SK-N-SH (cell line): Measurements from ENCODE around the gene TC2N. TPM values are rescaled to one million over a fixed set of nuclear protein-coding genes. Genes with fewer than 3 reads are reported as not detected.

ENCODE experiments used
- CTCF ChIA-PET: fragments of 300-600, 350-600 bp; formaldehyde crosslinking; extraction: SDS; loops from one replicate; lab custom pipeline; 2021; lab: Yijun Ruan, JAX
- POLR2A ChIA-PET: fragments of 350-600 bp; sonication (Branson Sonifier 250); formaldehyde crosslinking; extraction: SDS; loops from one replicate; lab custom pipeline; 2020; ENCODE audit warnings: antibody characterized with exemption, inconsistent platforms; lab: Yijun Ruan, JAX
- DNase-seq: peaks from one replicate; pipeline ENCODE4 v3.0.0; 2012
- H2AFZ ChIP-seq: fragments of 200-600 bp; sonication (generic); 2 replicates; pipeline ENCODE4 v1.8.1; 2016; ENCODE audit warnings: antibody characterized with exemption, mild to moderate bottlenecking, low read depth
- H3F3A ChIP-seq: fragments of 200-600 bp; sonication (generic); replicated peaks from 2 replicates; pipeline ENCODE3; 2016; ENCODE audit warnings: antibody characterized with exemption, mild to moderate bottlenecking; ENCODE audit not compliant: insufficient read depth
- H3K27ac ChIP-seq, 2 experiments: fragments of 200-500 bp in 1 of 2; fragments of 200-600 bp in 1 of 2; sonication (Bioruptor generic) in 1 of 2; sonication (generic), shearing (Covaris generic) in 1 of 2; 2 replicates each; pipeline versions ENCODE4 v1.5.1 to v1.6.1; 2014 to 2016; ENCODE audit warnings: low read depth in 2 of 2, inconsistent platforms in 1 of 2, low read length in 1 of 2, mild to moderate bottlenecking in 1 of 2, mixed read lengths in 1 of 2
- H3K27me3 ChIP-seq: fragments of 200-600 bp; sonication (generic), shearing (Covaris generic); 2 replicates; pipeline ENCODE4 v1.6.1; 2016; ENCODE audit warnings: mixed run types; ENCODE audit not compliant: insufficient read depth
- H3K36me3 ChIP-seq, 2 experiments: fragments of 200-500 bp in 1 of 2; fragments of 200-600 bp in 1 of 2; sonication (Bioruptor generic) in 1 of 2; sonication (generic) in 1 of 2; replicated peaks in 1 of 2; 2 replicates each; pipeline versions ENCODE3 to v1.5.1; 2014 to 2016; ENCODE audit warnings: low read length in 1 of 2, mild to moderate bottlenecking in 1 of 2; ENCODE audit not compliant: insufficient read depth in 2 of 2, control insufficient read depth in 1 of 2
- H3K4me1 ChIP-seq, 2 experiments: fragments of 200-500 bp in 1 of 2; fragments of 200-600 bp in 1 of 2; sonication (Bioruptor generic) in 1 of 2; sonication (generic), shearing (Covaris generic) in 1 of 2; 2 replicates each; pipeline versions ENCODE4 v1.5.1 to v1.6.1; 2014 to 2016; ENCODE audit warnings: low read depth in 1 of 2, low read length in 1 of 2, mixed run types in 1 of 2; ENCODE audit not compliant: insufficient read depth in 2 of 2, control insufficient read depth in 1 of 2
- H3K4me2 ChIP-seq: fragments of 200-600 bp; sonication (generic), shearing (Covaris generic); 2 replicates; pipeline ENCODE4 v1.6.1; 2017; ENCODE audit warnings: mixed run types
- H3K4me3 ChIP-seq, 2 experiments: fragments of 200-500 bp in 1 of 2; fragments of 200-600 bp in 1 of 2; sonication (Bioruptor generic) in 1 of 2; sonication (generic), shearing (Covaris generic) in 1 of 2; 2 replicates each; pipeline versions ENCODE4 v1.5.1 to v1.8.1; 2014 to 2016; ENCODE audit warnings: low read depth in 2 of 2, inconsistent platforms in 1 of 2, low read length in 1 of 2, mild to moderate bottlenecking in 1 of 2, mixed read lengths in 1 of 2, moderate library complexity in 1 of 2
- H3K79me2 ChIP-seq: fragments of 200-600 bp; sonication (generic); 2 replicates; pipeline ENCODE4 v1.8.1; 2017; ENCODE audit warnings: mild to moderate bottlenecking; ENCODE audit not compliant: insufficient read depth
- H3K9ac ChIP-seq: fragments of 200-600 bp; sonication (generic); 2 replicates; pipeline ENCODE4 v1.6.1; 2017; ENCODE audit warnings: mixed run types
- H3K9me2 ChIP-seq: fragments of 200-600 bp; sonication (generic); 2 replicates; pipeline ENCODE4 v1.6.1; 2017; ENCODE audit warnings: mixed run types
- H3K9me3 ChIP-seq: fragments of 200-600 bp; sonication (generic); 2 replicates; pipeline ENCODE4 v1.6.1; 2017; ENCODE audit warnings: mixed run types, mild to moderate bottlenecking, moderate library complexity
- H4K20me1 ChIP-seq: fragments of 200-600 bp; sonication (generic); 2 replicates; pipeline ENCODE4 v1.6.1; 2017; ENCODE audit warnings: mild to moderate bottlenecking, mixed run types; ENCODE audit not compliant: insufficient read depth
- EP300 ChIP-seq, 2 experiments: IDR thresholded peaks; 2 replicates each; pipeline versions ENCODE4 v1.4.0 to v1.6.1; 2012; ENCODE audit warnings: borderline replicate concordance in 1 of 2, low read depth in 1 of 2, low read length in 1 of 2
- FOXJ3 ChIP-seq: sonication (generic); formaldehyde crosslinking; IDR thresholded peaks from 2 replicates; pipeline ENCODE4 v1.5.1; 2020; ENCODE audit warnings: mild to moderate bottlenecking, missing genetic modification reagents
- JUND ChIP-seq: IDR thresholded peaks from 2 replicates; pipeline ENCODE4 v1.4.0; 2012
- MEF2A ChIP-seq: IDR thresholded peaks from 2 replicates; pipeline ENCODE4 v1.4.0; 2012; ENCODE audit warnings: low read depth, borderline replicate concordance
- MXI1 ChIP-seq: IDR thresholded peaks from 2 replicates; pipeline ENCODE4 v1.6.1; 2012; ENCODE audit warnings: mild to moderate bottlenecking, low read depth, low read length, improper control_type of control experiment
- POLR2AphosphoS5 ChIP-seq: IDR thresholded peaks from 2 replicates; pipeline ENCODE4 v1.6.1; 2012; ENCODE audit warnings: low read depth, low read length
- YY1 ChIP-seq: IDR thresholded peaks from 2 replicates; pipeline ENCODE4 v1.4.0; 2012; ENCODE audit warnings: low read depth, mild to moderate bottlenecking
- WGBS: methylation state at CpG from one replicate; pipeline ENCODE4 v1.1.6; 2017; ENCODE audit warnings: low lambda C conversion rate; 5-methylcytosine and 5-hydroxymethylcytosine counted together
- polyA plus RNA-seq, 3 experiments: library from polyadenylated mRNA; depleted of rRNA; stranded (reverse); fragments of >200 nt; gene quantifications; 2 replicates each; pipeline ENCODE4 v1.2.3, GENCODE V29; 2012
- TF ChIP-seq, protein P1 (sequence below): IDR thresholded peaks from 2 replicates; pipeline ENCODE4 v1.4.0; 2012; ENCODE audit warnings: low read depth, borderline replicate concordance
- TF ChIP-seq, protein P2 (sequence below): fragments of 150-350 bp; IDR thresholded peaks from 2 replicates; pipeline ENCODE4 v1.6.1; 2017; ENCODE audit warnings: antibody characterized with exemption, low read length, low read depth, borderline replicate concordance
- TF ChIP-seq, protein P3 (sequence below): fragments of 200-600 bp; sonication (generic); IDR thresholded peaks from 2 replicates; pipeline ENCODE4 v1.6.1; 2017; ENCODE audit warnings: antibody characterized with exemption, mild to moderate bottlenecking, moderate library complexity

Gene TC2N
- polyA plus RNA-seq, 1 of the 3 experiments (the other 2 are of a cell fraction), result not detected

DNA sequence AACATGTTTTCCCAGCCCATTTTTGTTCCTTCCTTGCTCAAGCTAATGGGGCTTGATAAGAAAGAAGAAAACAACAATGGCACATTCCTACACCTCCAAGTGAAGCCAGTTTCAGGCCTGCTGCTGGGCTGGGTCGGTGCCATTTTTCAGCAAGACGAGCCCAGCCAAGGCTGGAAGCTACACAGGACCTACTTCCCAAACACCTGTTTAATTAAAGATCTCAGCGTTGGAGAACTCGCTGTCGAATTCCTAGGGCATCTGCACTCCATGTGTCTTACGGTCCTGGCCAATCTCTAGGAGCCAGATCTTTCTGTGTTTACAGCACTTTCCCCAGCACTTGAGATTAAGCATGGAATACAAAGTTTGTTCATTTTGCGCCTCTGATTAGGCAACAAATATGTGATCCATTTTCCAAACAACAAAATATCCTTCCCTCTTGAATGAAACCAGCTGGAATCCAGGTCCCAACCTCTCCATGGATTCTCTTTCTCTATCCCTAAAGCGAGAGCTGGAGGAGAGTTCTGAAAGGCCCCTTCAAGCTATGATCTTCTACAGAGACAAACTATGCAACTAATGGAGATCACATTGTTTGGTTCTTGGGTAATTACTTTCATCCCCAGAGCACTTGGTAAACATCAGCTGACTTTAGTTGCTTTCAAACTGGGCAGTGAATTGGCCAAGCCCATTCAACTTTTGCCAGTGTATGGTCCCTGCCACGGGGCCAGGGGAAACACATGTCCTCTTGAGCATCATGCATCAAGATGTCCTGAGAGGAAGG is 34.3 kb upstream of the TC2N start (continued):
- TF ChIP-seq MEF2A (no peak), YY1 (no peak), JUND (no peak)

DNA sequence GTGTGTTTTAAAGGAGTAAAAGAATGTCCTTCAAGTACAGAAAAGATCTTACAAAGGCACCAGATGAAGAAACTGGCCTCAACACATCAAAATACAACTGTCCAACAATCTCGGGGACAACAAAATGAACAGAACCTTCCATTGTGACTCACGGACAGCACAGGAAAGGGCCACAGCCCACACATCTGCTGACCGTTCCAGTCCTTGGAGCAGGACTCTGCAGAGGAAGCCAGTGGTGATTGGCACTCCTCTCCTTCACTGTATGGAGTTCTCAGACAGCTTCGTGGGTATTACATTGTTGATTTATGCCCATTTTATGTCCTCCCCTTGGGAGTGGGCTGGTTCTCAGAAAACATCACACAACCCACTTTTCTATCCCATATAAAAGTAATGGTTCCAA is 32.5 kb upstream of the TC2N start:
- H3K9me3 ChIP-seq, result no peaks in the 10 kb centered on the region
- H3K4me1 ChIP-seq, result no peaks in the 10 kb centered on the region
- no peak overlapping the region for H3K27ac ChIP-seq
- no peaks in the 10 kb centered on the region for H3F3A ChIP-seq
- H3K79me2 ChIP-seq, result peaks cover 8% of the 10 kb centered on the region; the same call in 1 of the 2 replicates
- H3K4me2 ChIP-seq, result no peak overlapping the region
- ChIA-PET CTCF (interaction anchor here (1.8 kb wide), 1 partner anchor 12 kb away, joined by 7 read pairs; no protein-coding TSS in a partner anchor), POLR2A (interaction anchor here (0.6 kb wide), 1 partner anchor 32 kb away, joined by 3 read pairs; no protein-coding TSS in a partner anchor)
- TF ChIP-seq, protein P1, sequence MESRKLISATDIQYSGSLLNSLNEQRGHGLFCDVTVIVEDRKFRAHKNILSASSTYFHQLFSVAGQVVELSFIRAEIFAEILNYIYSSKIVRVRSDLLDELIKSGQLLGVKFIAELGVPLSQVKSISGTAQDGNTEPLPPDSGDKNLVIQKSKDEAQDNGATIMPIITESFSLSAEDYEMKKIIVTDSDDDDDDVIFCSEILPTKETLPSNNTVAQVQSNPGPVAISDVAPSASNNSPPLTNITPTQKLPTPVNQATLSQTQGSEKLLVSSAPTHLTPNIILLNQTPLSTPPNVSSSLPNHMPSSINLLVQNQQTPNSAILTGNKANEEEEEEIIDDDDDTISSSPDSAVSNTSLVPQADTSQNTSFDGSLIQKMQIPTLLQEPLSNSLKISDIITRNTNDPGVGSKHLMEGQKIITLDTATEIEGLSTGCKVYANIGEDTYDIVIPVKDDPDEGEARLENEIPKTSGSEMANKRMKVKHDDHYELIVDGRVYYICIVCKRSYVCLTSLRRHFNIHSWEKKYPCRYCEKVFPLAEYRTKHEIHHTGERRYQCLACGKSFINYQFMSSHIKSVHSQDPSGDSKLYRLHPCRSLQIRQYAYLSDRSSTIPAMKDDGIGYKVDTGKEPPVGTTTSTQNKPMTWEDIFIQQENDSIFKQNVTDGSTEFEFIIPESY, result no peak
- TF ChIP-seq, protein P2, sequence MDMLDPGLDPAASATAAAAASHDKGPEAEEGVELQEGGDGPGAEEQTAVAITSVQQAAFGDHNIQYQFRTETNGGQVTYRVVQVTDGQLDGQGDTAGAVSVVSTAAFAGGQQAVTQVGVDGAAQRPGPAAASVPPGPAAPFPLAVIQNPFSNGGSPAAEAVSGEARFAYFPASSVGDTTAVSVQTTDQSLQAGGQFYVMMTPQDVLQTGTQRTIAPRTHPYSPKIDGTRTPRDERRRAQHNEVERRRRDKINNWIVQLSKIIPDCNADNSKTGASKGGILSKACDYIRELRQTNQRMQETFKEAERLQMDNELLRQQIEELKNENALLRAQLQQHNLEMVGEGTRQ, result no peak
- TF ChIP-seq MXI1 (no peak), YY1 (no peak), EP300 (IDR thresholded peaks at IDR 0.05; ENCODE audit: borderline replicate concordance in 1 of 2, low read depth in 1 of 2, low read length in 1 of 2) (no peak), POLR2AphosphoS5 (no peak), FOXJ3 (no peak), MEF2A (no peak)
- TF ChIP-seq, protein P3, sequence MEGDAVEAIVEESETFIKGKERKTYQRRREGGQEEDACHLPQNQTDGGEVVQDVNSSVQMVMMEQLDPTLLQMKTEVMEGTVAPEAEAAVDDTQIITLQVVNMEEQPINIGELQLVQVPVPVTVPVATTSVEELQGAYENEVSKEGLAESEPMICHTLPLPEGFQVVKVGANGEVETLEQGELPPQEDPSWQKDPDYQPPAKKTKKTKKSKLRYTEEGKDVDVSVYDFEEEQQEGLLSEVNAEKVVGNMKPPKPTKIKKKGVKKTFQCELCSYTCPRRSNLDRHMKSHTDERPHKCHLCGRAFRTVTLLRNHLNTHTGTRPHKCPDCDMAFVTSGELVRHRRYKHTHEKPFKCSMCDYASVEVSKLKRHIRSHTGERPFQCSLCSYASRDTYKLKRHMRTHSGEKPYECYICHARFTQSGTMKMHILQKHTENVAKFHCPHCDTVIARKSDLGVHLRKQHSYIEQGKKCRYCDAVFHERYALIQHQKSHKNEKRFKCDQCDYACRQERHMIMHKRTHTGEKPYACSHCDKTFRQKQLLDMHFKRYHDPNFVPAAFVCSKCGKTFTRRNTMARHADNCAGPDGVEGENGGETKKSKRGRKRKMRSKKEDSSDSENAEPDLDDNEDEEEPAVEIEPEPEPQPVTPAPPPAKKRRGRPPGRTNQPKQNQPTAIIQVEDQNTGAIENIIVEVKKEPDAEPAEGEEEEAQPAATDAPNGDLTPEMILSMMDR, result no peak
- DNase-seq, result no peak
- H2AFZ ChIP-seq, result no peak overlapping the region
- no peak overlapping the region for H3K4me3 ChIP-seq
- H3K9ac ChIP-seq, result no peak overlapping the region
- H3K36me3 ChIP-seq, result peaks cover 0 to 2% of the 10 kb centered on the region in 2 experiments
- 0 out of 2 replicates have a peak, but pooled peaks cover 4% of the 10 kb centered on the region for H4K20me1 ChIP-seq
- no peaks in the 10 kb centered on the region for H3K9me2 ChIP-seq
- H3K27me3 ChIP-seq, result no peaks in the 10 kb centered on the region
- WGBS, result 40% methylated on average over 4 of the region's 4 CpGs
